Neural cell (in vitro differentiated cells): ENCODE measurements around the gene RNF182. TPM values are rescaled to one million over a fixed set of nuclear protein-coding genes. Genes with fewer than 3 reads are reported as not detected.

ENCODE experiments used
- H2AFZ ChIP-seq: fragments of 200-600, 300-800 bp; sonication (generic), shearing (Covaris generic); 2 replicates; pipeline ENCODE4 v1.6.0; 2014; ENCODE audit warnings: low read depth, mild to moderate bottlenecking, antibody characterized with exemption, low read length, moderate library complexity
- H3F3A ChIP-seq: fragments of 200-600 bp; shearing (Covaris generic); 2 replicates; pipeline ENCODE4 v1.6.1; 2016; ENCODE audit warnings: mild to moderate bottlenecking, moderate library complexity, mixed read lengths, antibody characterized with exemption, low read length; ENCODE audit not compliant: insufficient read depth, poor library complexity, severe bottlenecking
- H3K27ac ChIP-seq: fragments of 200-600, 300-800 bp; sonication (generic), shearing (Covaris generic); 2 replicates; pipeline ENCODE4 v1.5.1; 2014; ENCODE audit warnings: mild to moderate bottlenecking, low read length, moderate library complexity
- H3K27me3 ChIP-seq: fragments of 300-800, 200-600 bp; sonication (generic), shearing (Covaris generic); 2 replicates; pipeline ENCODE4 v1.6.0; 2014; ENCODE audit warnings: mild to moderate bottlenecking, low read depth, low read length, moderate library complexity; ENCODE audit not compliant: insufficient read depth
- H3K36me3 ChIP-seq: fragments of 300-800, 200-600 bp; sonication (generic), shearing (Covaris generic); 2 replicates; pipeline ENCODE4 v1.5.1; 2014; ENCODE audit warnings: mild to moderate bottlenecking, antibody characterized with exemption, low read length, moderate library complexity; ENCODE audit not compliant: insufficient read depth
- H3K4me2 ChIP-seq: fragments of 300-800, 200-600 bp; sonication (generic), shearing (Covaris generic); 2 replicates; pipeline ENCODE4 v1.6.0; 2014; ENCODE audit warnings: mild to moderate bottlenecking, low read length
- H3K4me3 ChIP-seq: fragments of 300-800, 200-600 bp; sonication (generic), shearing (Covaris generic); 2 replicates; pipeline ENCODE4 v1.5.1; 2014; ENCODE audit warnings: mild to moderate bottlenecking, low read length, moderate library complexity
- H3K79me2 ChIP-seq: fragments of 200-600 bp; shearing (Covaris generic); replicated peaks from 2 replicates; pipeline ENCODE4 v1.6.0; 2014; ENCODE audit warnings: mild to moderate bottlenecking, low read length, moderate library complexity; ENCODE audit not compliant: insufficient read depth
- H3K9ac ChIP-seq: fragments of 300-800, 200-600 bp; sonication (generic), shearing (Covaris generic); 2 replicates; pipeline ENCODE4 v1.6.1; 2016; ENCODE audit warnings: mild to moderate bottlenecking, low read length, mixed read lengths
- H3K9me2 ChIP-seq: fragments of 200-600 bp; shearing (Covaris generic); 2 replicates; pipeline ENCODE4 v1.6.1; 2016; ENCODE audit warnings: mild to moderate bottlenecking, low read length, mixed read lengths; ENCODE audit not compliant: insufficient read depth
- H3K9me3 ChIP-seq: fragments of 200-600, 300-800 bp; sonication (generic), shearing (Covaris generic); 2 replicates; pipeline ENCODE4 v1.6.1; 2016; ENCODE audit warnings: mild to moderate bottlenecking, mixed run types, low read length, moderate library complexity, mixed read lengths
- H4K20me1 ChIP-seq: fragments of 200-600 bp; shearing (Covaris generic); 2 replicates; pipeline ENCODE4 v1.6.1; 2016; ENCODE audit warnings: mild to moderate bottlenecking, mixed run types; ENCODE audit not compliant: insufficient read depth
- CTCF ChIP-seq: fragments of 450-650 bp; IDR thresholded peaks from 2 replicates; pipeline ENCODE4 v1.5.1; 2014; ENCODE audit warnings: antibody characterized with exemption, mild to moderate bottlenecking, moderate library complexity; ENCODE audit not compliant: poor library complexity, severe bottlenecking
- EP300 ChIP-seq: fragments of 450-650 bp; conservative IDR thresholded peaks from 2 replicates; pipeline ENCODE4 v1.6.1; 2014; ENCODE audit warnings: antibody characterized with exemption, mild to moderate bottlenecking, moderate library complexity; ENCODE audit not compliant: poor library complexity, severe bottlenecking
- EZH2 ChIP-seq: fragments of 200-600, 300-800 bp; shearing (Covaris generic), sonication (generic); IDR thresholded peaks from 2 replicates; pipeline ENCODE4 v1.6.1; 2014; ENCODE audit warnings: antibody characterized with exemption, low read length, borderline replicate concordance, mild to moderate bottlenecking; ENCODE audit not compliant: insufficient read depth, poor library complexity, severe bottlenecking
- MXI1 ChIP-seq: fragments of 450-650 bp; conservative IDR thresholded peaks from 2 replicates; pipeline ENCODE4 v1.6.1; 2014; ENCODE audit warnings: antibody characterized with exemption, mild to moderate bottlenecking; ENCODE audit not compliant: poor library complexity, severe bottlenecking
- POLR2AphosphoS5 ChIP-seq: IDR thresholded peaks from 2 replicates; pipeline ENCODE4 v1.6.1; 2012
- RAD21 ChIP-seq: fragments of 450-650 bp; conservative IDR thresholded peaks from 2 replicates; pipeline ENCODE4 v1.6.1; 2014; ENCODE audit warnings: antibody characterized with exemption, mild to moderate bottlenecking, moderate library complexity
- REST ChIP-seq: IDR thresholded peaks from 2 replicates; pipeline ENCODE4 v1.6.1; 2012; ENCODE audit warnings: borderline replicate concordance
- SMC3 ChIP-seq: fragments of 450-650 bp; conservative IDR thresholded peaks from 2 replicates; pipeline ENCODE4 v1.6.1; 2014; ENCODE audit warnings: antibody characterized with exemption, mild to moderate bottlenecking, moderate library complexity; ENCODE audit not compliant: poor library complexity
- TAF1 ChIP-seq: IDR thresholded peaks from 2 replicates; pipeline ENCODE4 v1.6.1; 2012; ENCODE audit warnings: low read depth
- polyA plus RNA-seq: library from polyadenylated mRNA; depleted of rRNA; stranded (reverse); fragments of >200 nt; gene quantifications from 2 replicates; pipeline ENCODE4 v1.2.3, GENCODE V29; 2014

RNF182 gene
- polyA plus RNA-seq, 1 donor from 2014 or later = 8.0 TPM

GRCh38 chr6:13992417-13993055 lies 67.8 kb downstream of the RNF182 start:
- H3K9ac ChIP-seq = no peak overlapping the region
- H2AFZ ChIP-seq = no peak overlapping the region
- H3K27ac ChIP-seq = no peak overlapping the region
- no peaks in the 10 kb centered on the region for H3K9me2 ChIP-seq
- no peaks in the 10 kb centered on the region for H3K27me3 ChIP-seq
- H3K79me2 ChIP-seq = no peaks in the 10 kb centered on the region
- H4K20me1 ChIP-seq = no peaks in the 10 kb centered on the region
- H3K4me3 ChIP-seq = no peak overlapping the region
- no peaks in the 10 kb centered on the region for H3K9me3 ChIP-seq
- H3F3A ChIP-seq = no peaks in the 10 kb centered on the region
- H3K36me3 ChIP-seq = no peaks in the 10 kb centered on the region
- no peak overlapping the region for H3K4me2 ChIP-seq
- TF ChIP-seq CTCF (no peak), RAD21 (no peak), POLR2AphosphoS5 (no peak), TAF1 (no peak), REST (no peak), EZH2 (no peak), MXI1 (no peak), EP300 (no peak), SMC3 (no peak)

- Histone ChIP-seq H3K4me3 (no peak overlapping the region), H3K9me3 (no peaks in the 10 kb centered on the region), H3K36me3 (no peaks in the 10 kb centered on the region), H3K27ac (no peak overlapping the region), H4K20me1 (no peaks in the 10 kb centered on the region), H3K9me2 (no peaks in the 10 kb centered on the region), H3K9ac (no peak overlapping the region), H3K79me2 (no peaks in the 10 kb centered on the region), H3K4me2 (no peak overlapping the region), H2AFZ (no peak overlapping the region), H3K27me3 (no peaks in the 10 kb centered on the region), H3F3A (no peaks in the 10 kb centered on the region)
- no peak for TF ChIP-seq RAD21
- TF ChIP-seq MXI1 = no peak
- no peak for TF ChIP-seq REST
- TF ChIP-seq SMC3 = no peak
- no peak for TF ChIP-seq CTCF
- TF ChIP-seq POLR2AphosphoS5 = no peak
- TF ChIP-seq TAF1 = no peak
- no peak for TF ChIP-seq EP300
- no peak for TF ChIP-seq EZH2
Measured at GRCh38 chr6:13993416-13993815, 68.7 kb downstream of the RNF182 start.
